ENCODE data around the gene PIGO.
A peak's percentile ranks its signal among the peaks of the same experiment; 100 is the strongest.

Gene PIGO

DNA sequence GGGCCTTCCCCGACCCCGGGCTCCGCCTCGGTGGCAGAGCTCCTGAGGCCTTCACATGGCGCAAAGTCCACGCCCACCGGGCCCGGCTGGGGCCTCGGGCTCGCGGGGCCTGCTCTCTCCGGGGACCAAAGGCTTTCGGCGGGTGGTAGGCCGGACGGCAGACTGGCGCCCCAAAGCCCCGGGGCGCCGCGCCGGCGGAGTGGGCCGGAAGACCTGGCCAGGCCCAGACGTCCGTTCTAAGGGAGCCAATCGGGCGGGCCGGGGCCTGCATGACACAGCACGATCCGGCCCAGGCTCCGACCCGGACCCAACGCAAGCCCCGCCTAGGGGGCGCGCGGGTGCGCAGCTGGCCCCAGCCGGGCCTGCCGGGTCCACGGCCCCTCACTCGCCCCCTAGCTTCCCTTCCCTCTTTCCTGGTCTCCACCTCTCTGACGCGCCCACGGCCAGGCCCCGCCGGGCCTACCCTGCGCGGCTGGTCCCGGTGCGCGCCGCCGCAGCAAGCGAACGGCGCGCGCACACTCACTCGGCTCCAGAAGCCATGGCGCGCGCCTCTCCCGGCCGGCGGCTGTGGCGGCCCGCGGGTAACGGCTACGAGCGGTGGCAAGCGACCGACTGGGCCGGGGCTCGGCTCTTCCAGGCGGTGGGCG, 24.5 kb downstream of the PIGO start:
- DNase-seq (ENCODE audit: low read depth in 2 of 2): peak; percentile 46 to 47

DNA sequence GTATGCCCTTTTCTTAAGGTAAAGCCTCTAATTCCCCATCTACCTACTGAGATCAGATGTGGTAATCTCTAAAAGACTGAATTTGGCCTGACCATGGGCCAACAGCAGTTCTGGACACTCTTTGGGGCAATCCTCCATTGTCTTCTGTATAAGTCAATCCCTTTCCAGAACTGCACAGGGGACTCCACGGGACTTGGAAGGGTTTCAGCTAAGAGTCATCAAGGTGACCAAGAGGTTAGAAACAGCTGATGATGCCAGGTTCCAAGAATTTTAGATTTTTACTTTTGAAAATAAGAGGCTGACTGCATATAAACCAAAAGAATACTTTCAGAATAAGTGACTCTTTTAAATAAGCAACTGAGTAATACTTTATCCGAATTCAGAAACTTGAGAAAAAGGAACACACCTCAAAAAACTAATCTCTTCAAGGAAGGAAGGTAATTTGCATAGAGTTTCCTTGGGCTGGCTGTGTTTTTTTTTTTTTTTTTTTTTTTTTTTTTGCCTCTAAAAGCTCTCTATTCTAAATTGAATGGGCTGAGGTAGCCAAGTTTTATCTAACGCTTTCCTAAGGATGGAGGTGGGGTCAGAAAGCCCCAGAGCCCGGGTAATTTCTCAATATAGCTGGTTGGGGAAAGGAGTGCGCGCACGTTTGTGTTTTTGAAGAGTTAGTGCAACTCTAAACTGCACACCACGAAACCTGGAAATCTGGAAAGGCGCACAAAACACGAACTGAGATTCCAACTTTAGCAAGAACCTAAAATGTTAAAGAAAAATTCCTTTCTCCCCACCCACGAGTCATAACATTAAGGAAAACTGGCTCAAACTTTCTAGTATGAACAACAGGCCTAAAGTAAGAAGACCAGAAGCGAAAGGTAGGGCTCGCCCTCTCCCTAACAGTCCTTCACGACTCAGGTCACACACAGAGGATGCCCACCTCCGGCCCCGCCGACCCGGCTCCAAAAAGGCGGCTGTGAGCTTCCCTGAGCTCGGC, 25.3 kb downstream of the PIGO start:
- DNase-seq (ENCODE audit: low read depth in 2 of 2): no peak

DNA sequence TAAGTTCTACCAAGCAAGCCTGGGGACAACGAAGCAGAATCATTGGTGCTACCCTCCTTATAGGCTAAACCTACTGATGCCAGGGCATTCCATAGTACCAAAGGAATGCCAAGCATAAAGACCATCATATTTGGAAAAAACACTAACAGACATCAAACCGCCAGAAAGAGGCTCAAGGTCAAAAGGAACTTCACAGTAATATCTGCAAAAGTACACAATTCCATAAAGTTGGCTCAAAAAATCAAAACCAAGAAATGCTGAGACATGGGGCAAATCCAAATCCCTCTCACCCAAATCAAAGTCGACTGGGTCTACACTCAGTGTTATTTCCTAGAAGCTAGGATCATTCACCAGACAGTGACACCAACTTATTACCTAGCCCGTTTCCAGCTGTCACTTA, 27.4 kb downstream of the PIGO start:
- DNase-seq (ENCODE audit: low read depth in 2 of 2): no peak

DNA sequence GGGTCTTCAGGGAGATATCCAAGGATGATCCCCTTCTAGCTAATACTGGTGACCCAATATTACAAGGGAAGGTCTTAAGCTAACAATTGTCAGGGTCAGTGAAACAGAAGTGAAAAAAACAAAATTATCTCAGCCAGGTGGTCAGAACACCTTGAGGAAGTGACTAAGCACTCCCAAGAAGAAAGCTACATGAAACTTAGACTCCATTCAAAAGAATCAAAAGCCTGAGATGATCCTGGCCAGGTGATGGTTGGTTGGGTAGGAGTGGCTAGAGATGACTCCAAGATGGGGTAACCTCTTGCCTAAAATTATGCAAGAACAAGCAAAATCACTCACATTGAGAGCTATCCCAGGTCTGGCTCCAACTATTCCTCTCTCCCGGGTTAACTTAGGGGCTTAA, 29.3 kb downstream of the PIGO start:
- DNase-seq (ENCODE audit: low read depth in 2 of 2): no peak

DNA sequence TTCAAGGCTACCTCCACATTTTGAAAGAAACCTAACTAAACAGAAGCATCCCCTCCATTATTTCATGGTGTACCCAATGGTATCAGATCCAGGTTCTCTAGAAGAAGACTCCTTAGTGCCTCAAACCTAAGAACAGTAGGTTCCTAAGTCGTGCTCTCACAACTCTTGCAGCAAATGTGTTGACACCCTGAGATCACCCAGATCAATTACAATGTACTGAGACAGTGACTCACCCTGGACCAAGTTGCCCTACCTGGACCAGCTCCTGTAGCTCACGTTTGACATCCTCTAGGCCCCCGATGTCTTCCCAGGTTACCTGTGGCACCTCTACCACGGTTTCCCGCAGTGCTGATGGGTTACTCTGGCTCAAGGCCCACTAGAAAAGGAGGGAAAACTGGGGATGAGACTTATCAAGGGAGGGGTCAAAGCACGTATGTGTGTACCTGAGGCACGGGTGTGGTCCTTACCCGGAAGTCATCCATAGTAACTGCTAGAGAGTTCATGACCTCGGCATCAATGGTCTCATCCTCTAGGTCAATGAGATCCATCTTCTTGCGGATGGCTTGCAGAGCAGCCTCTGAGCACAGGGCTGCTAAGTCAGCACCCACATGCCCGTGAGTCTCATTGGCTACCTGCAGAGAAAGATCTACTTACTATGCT, 35.7 kb downstream of the PIGO start:
- DNase-seq (ENCODE audit: low read depth in 2 of 2): no peak

DNA sequence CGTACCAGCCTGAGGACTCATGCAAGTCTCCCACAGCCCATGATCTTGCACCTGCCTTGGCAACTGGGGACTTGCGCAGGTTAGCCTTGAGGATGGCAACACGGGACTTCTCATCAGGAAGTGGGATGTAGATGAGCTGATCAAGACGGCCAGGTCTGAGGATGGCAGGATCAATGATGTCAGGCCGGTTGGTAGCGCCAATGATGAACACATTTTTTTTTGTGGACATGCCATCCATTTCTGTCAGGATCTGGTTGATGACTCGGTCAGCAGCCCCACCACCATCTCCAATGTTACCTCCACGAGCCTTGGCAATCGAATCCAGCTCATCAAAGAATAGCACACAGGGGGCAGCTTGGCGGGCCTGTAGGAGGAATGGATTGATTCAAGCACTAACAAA, 37.0 kb downstream of the PIGO start:
- no peak for DNase-seq (ENCODE audit: low read depth in 2 of 2)

DNA sequence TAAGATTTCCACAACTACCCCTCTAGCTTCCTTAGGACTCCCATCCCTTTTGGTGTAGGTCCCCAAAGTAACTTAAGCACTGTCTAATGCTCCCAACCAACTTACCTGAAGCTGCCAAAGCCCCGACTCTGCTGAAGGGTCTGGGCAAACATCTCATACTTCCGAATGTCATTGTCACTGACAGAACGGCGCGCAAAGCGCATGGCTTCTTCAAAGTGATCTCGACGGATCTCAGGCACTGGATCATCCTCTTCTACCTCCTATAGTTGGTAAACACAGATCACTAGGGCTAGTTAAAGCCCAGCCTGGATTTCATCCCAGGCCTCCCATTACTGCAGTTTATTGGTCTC, 39.1 kb downstream of the PIGO start:
- no peak for DNase-seq (ENCODE audit: low read depth in 2 of 2)

DNA sequence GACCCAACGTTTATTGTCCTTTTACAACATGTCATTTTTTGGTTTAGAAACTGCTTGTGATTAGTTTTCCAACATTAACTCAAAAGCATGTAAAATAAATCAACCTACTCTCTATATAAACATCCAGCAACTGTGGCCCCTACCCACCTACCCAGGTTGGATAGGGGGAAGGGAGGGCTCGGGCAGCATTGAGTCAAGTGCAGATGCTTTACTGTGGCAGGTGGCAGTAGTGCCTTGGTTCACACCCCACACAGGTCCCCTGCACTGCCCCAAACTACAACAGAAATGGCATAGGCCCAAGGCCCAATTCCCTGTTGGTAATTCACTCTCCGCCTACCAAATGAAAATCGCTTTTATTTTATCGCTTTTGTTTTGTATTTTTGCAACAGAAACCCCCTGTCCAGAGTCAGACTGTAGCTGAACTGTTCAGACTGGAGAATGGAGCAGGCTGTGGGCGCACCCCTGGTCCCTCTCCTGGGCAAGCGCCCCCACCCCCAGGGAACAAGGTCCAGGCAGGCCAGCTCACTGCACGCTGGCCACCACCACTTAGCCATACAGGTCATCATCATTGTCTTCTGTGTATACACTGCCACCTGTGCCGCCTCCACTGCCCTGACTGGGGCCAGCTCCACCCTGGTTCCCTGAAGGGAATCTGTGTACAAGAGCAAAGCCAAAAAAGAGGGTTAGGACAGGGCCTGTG, 39.7 kb downstream of the PIGO start:
- DNase-seq (ENCODE audit: low read depth in 2 of 2): no peak

DNA sequence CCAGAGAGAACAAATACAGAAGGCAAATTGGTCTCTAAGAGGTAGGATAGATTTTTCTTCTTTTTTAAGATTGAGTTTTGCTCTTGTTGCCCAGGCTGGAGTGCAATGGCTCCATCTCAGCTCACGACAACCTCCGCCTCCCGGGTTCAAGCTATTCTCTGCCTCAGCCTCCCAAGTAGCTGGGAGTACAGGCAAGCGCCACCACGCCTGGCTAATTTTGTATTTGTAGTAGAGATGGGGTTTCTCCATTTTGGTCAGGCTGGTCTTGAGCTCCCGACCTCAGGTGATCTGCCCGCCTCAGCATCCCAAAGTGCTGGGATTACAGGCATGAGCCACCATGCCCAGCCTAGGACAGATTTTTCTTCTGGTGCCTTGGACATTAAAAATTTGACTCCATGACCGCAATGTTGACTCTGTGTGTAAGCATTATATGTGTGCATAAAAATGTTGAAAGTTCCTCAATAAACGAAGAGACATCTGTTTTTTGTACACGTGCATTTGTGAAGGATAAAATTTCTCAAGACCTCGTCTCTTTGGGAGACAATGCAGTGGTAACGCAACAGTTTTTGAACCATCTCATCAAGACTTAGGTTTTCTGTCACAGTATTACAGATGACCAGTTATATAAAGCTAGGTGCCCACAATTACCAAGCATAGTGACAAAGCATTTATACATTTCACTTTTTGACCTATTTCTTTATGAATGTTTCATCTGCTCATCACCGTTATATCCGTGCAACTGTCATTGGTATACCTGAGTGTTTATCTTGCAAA, 41.3 kb downstream of the PIGO start:
- DNase-seq (ENCODE audit: low read depth in 2 of 2): no peak

DNA sequence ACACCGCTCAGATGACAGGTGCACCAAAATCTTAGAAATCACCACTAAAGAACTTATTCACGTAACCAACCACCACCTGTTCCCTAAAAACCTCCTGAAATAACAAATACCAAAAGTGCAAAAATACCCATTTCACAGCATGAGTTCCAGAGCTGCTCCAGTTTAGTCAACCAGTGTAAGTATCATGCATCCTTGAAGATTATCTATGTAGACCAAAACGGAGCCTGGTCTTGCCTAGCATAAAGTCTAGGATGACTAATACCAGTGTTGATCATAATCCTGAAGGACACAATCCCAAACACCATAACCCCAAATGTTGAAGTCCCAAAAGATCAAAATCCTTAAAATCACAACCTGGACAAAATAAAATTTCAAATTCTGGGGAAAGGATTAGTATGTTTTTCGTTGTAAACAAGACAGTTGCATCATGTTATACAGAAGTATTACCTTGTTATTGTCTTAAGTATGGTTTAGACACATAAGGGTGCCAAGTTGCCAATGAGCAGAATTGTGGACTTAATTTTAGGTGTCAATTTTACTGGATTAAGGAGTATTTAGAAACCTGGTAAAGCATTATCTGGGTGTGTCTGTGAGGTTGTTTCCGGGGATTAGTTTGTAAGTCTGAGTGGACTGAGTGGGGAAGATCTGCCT, 42.1 kb downstream of the PIGO start:
- DNase-seq (ENCODE audit: low read depth in 2 of 2): no peak

DNA sequence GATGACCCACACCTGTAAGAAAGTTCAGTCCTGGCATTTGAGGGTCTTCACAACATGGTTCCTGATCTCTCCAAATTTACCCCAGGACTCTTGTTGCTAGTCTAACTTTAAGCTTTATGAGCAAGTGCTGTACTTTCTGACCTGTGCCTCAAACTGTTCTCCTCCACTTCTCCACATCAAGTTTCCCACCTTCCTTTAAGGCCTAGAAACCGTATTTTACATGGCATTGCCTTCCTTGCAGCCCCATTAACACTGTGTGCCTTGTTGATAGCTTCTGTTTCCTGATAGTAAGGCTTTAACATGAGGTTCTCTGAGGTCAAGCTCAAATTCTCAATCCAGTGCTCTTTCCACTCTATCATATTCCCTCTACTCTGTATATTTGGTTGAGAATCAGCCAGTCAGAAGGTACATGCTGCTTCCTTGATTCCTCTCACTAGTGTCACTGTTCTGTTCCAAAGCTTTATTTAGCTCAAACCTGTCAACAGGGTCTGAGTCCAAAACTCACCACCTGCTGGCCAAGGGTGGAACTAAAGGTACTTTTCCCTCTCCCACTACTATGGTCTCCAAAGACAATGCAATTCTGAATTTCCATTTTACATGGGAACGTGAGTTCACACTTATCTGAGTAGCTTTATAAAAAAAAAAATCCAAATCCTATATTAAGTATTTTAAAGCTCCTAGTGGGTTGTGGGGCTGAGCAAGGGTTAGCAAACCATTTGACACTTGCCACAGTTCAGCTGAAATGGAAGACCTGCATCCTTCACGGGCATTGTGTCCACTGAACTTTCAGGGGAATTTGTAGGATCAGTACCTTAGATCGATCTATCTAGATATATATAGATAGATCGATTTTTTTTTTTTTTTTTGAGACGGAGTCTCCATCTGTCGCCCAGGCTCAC, 45.1 kb downstream of the PIGO start:
- peak in 1 of 2 experiments; percentile 9 for DNase-seq (ENCODE audit: low read depth in 2 of 2)

DNA sequence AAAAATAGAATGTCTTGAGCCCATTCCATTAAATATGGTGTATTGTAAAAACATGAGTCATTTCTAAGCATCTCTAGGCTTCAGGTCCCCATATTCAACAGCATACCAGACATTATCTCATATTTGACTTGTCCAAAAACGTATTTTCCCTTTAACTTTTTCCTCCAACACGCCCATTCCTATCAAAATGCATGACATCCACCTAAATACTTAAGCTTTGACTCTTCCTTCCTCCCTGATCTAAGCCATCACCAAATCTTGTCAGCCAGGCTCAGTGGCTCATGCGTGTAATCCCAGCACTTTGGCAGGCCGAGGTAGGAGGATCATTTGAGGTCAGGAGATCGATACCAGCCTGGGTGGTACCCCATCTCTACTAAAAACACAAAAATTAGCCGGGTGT, 47.9 kb downstream of the PIGO start:
- no peak for DNase-seq (ENCODE audit: low read depth in 2 of 2)

DNA sequence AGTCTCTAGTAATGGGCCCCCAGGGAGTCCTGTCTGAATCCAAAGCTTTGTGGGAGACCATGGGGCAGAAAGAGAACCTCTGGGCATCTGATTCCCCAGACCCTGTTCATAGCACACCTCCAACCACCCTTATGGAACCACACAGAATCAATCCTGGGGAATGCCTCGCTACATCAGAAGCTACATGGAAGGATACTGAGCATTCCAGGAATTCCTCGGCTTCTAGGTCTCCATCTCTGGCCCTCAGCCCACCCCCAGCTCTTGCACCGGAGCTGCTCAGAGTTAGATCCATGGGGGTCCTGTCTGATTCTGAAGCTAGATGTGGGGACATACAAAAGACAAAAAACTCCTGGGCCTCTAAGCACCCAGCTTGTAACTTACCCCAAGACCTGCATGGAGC, 52.3 kb downstream of the PIGO start:
- peak in 1 of 2 experiments; percentile 6 for DNase-seq (ENCODE audit: low read depth in 2 of 2)

DNA sequence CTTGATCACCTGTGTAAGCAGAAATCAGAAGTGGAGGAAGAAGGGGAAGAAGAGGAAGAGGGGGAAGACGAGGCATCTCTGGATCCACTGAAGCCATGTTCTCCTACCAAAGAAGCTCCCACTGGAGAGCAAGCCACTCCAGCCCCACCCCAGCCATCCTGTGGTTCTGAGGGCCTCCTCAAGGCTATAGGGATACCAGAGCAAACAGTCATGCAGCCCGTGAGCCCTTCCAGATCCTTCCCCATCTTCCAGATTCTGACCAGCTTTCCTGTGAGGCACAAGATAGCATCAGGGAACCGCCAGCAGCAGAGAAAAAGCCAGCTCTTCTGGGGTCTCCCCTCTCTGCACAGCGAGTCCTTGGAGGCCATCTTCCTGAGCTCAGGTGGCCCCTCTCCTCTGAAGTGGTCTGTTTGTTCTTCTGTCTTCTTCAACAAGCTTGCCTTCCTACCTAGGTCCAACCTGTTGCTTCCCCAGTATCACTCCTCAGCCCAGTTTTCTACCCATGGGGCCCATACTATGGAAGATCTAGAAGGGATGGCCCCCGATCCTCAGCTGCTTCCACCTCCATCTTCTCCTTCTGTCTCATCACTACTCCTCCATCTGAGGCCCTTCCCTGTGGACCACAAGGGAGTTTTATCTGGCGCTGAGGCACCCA, 53.4 kb downstream of the PIGO start:
- DNase-seq (ENCODE audit: low read depth in 2 of 2): no peak

DNA sequence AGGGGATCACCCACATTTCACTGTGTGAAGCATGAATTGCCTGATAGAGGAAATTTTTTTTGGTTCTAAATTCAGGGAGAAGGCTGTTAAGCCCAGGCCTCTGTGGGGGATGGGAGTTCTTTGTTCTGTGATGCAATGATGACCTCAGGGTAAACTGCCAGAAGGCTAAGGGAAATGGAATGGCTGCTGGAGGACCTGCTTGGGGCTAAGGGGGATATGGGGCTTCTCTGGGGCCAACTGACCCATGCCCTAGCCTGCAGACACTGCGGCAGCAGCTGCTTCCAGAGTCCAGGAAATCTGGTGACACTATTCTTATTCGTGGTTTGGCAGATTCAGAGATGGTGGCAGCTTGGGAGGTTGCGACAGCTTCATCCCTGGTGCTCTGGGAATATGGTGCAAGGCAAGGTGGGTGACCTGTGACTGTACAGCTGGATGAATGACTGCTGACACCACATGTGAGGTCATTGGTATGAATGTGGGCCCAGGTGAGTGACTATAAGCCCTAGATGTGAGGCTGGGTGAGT, 54.2 kb downstream of the PIGO start:
- no peak for DNase-seq (ENCODE audit: low read depth in 2 of 2)
